ENCODE results near the gene CSRP2.

- TF ChIP-seq POLR2A (IDR thresholded peaks at IDR 0.05) (no peak), CTCF (IDR thresholded peaks at IDR 0.05) (no peak), EP300 (IDR thresholded peaks at IDR 0.05) (no peak)
These were observed 23.5 kb downstream of the CSRP2 start for GRCh38 chr12:76855271-76855670.
